HG03457 (cell line): ENCODE results near the gene FAM3D.

Source experiments
- ATAC-seq: cut with Tn5 transposase; IDR thresholded peaks from one replicate; pipeline ENCODE4 v1.9.1; 2021; ENCODE audit warnings: moderate number of reproducible peaks; ENCODE audit not compliant: unreplicated experiment

FAM3D gene

DNA sequence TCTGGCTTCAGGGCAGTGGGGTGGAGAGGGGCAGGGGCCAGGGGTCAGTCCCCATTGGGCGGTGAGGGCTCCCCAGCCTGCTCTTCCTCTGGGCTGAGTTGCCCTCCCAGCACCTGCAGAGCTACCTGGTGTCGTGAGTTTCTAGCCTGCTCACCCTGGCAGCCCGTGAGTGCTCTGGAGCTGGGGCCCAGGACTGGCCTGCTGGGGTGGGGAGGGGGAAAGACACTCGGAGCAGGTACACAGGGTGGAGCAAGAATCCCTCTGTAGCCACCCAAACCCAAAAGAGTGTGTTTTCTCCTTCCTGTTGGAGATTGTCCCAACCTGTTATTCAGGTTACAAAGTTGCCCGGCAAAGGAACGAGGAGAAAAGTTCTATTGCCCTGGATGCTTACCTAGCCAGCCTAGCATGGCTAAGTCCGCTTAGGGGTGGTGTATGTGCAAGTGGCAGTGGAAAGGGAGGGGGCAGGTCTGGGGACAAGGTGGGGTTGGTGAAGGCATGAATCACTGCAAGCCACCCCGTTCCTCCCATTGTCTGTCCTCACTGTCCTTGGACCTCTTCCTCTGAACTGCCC lies 8.9 kb downstream of the FAM3D start:
- ATAC-seq: no peak

DNA sequence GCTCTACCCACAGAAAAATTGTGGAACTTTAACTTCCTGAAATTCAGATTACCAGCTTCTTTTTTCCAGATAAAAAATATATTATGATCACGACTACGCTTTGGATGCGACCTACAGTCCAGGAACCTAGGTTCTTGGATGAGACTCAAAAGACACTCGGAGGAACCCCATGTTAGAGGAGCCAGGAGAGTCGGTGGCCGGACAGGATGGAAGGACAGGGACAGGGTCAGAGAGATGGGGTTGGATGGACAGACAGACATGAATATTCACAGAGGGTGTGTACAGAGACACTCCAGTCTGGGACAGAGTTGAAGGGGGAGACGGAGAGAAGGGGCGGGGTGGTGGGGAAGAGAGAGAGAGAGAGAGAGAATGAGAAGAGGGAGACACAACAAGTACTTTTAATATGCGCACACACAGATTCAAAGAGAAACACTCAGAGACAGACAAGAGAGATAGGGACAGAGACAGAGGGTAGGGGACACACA lies 9.5 kb downstream of the FAM3D start:
- ATAC-seq: no peak

DNA sequence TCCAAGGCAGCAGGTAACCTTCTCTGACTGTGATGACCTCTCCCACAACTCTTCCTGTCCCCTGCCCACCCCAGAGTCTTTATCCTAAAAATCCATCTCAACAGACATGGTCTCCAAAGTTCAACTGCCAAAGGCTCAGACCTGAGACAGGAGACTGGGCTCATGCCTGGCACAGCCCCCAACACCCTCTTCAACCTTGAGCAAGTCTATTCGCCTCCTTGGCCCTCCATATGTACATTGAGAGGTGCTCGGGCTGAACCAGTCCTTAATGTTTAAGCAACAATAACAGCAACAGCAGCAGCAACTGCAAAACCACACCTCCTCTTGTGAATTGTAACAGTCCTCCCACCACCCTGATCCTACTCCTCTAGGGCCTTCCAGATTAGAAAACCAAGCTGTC lies 9.9 kb downstream of the FAM3D start:
- no peak for ATAC-seq

DNA sequence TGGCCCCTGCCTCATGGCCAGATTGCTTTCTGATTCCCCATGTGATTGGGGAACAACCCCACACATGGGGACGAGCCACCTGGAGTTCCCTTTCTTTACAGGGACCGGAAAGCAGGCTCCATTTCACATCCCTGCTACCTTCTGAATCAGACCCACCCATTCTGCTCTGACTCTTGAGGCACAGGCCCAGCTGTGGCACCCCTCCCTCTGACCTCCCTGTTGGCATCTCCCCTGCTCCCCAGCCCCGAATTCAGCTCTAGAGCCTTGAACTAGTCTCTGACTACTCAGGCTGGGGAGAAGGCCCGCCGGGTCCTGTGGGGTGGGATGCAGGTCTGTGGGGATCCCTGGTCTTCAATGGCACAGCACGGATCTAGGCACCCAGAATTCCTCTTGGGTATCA lies 12.1 kb downstream of the FAM3D start:
- ATAC-seq: no peak

DNA sequence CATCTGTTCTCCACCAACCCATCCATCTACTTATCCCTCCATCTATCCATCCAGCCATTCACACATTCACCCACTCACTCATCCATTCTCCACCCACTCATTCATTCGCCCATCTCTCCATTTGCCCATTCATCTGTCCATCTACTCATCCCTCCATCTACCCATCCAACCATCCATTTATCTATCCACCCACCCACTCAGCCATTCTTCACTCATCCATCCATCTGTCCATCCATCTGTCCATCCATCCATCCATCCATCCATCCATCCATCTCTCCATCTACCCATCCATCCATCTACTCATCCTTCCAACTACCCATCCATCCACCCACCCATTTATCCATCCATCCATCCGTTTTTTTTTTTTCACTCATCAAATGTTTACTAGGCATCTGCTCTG lies 13.9 kb downstream of the FAM3D start:
- no peak for ATAC-seq

DNA sequence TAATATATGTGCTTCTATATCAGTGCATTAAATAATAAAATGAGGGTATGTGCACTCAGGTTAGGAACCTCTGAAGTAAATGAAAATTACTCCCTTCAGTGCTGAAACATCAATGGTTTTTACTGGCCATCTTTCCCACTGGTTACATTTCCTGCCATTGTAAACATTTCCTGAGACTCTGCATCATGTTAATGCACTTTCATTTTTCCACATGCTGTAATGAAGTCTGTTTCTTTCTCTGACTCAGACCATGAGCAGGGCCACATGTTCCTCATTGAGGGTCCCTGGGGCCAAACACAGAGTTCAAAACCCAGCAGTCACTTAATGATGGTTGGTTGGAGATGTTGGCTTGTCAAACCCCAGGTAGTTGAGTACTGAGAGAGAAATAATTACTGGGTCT lies 15.3 kb downstream of the FAM3D start:
- no peak for ATAC-seq

DNA sequence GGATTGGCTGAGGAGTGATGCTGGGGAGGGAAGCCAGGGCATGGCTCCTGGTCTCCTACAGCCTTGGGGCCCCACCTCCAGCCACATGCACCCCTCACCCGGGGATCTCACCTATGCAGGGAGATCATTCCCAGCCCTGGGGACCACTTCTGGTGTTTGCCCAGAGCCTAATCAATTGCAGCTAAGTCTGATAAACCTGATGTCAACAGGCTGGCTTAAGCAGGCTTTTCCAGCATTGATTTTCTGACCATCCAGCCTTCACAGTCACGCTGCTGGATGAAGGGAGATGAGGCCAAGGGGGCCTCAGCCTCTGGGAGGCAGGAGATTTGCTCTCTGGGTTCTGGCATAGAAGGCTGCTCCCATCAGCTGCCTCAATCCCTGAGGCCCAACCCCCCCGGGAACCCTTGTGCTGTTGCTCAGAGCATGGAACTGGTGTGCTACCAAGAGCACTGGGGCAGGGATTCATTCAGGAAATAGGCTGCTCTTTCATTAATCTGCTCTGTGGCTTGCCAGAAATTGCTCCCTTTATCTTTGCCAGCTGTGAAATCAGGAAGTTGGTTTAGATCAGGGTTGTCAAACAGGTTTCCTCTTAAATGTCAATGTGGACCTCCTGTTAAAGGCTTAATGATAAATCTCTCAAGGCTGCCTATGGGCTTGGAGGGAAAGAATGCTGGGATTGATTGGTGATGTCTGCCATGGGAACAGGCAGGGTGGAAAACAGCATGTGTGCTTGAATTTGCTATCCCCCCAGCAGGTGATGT lies 19.0 kb downstream of the FAM3D start:
- ATAC-seq: no peak

DNA sequence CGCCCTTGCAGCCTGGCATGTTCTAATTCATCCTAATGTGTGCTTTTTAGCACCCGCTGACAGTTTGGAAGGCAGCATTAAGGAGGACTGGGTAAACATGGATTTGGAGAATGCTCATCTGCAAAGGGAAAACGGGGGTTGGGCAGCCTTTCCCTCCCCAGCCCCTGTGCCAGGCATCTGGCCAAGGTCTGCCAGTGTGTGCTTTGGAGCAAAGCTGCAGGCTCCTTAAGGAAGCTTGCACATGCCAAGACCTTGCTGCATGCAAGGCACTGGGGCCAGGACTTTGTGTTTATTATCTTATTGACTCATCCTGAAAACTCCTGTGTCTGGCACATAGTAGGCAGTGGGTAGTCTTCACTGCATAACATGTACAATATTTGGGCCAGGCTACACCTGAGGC lies 20.1 kb downstream of the FAM3D start:
- no peak for ATAC-seq

DNA sequence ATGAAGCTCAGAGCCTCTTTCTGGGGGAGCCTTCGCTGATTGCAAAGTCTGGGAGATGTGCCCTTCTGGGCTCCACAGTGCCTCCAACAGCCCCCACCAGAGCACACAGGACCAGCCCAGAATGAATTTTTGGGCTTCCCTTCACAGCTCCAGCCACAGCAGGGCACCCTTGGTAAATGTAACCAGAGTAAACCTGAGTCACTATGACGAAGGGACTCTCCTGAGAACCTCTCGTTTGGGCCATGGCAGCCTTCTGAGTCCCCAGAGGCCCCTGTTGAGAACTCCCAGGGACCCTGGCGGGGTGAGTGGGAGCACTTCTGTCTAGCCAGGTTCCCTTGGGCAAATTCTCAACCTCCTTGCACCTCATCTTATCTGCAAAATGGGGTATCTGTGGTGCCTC lies 20.8 kb downstream of the FAM3D start:
- ATAC-seq: no peak

DNA sequence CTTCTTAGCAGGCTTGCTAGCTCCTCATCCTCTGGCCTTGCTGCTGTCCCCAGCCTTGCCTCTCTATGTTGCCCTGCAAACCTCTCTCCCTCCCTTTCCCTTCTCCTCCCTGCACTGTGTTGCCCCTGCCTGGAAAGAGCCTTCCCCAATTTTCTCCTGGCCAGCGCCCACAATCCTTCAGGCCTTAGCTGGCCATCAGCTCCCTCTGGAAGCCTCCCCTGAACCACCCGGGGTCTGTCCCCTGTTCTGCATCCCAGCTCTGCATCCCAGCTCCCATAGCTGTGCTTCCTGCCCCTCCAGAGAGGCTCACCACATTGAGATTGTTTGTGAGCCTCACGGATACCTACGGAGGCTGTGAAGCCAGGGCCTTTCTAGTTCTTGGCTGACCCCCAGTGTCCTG lies 23.7 kb downstream of the FAM3D start:
- ATAC-seq: no peak

DNA sequence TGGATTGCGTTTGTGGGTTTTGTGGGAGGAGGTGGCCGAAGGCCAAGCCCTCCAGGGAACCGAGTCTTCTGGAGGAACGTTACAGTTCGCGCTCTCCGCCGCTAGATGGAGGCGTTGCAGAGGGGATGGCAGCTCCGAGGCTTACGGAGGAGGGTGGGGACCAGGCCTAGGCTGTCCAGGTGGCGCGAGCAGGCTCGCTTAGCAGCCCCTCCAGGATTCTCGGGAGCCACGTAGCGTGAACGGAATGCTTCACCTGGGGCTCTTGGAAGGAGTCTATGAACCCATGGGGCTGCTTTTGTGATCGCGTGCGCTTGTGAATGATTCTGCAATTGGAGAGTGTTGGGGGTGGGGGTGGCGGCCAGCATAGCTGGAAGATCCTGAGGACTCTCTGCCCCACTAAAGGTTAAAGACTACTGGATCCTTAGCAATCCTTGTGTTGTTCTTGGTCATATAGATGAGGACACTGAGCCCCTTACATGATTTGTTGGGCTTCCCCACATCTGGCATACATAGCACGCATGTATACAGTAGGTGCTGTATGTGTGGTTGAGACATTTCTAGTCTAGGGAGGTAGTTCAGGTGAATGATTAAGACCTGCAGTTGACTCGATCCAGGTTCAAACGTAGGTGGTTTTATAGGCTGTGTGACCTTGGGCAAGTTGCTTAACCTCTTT lies 25.7 kb downstream of the FAM3D start:
- peak; percentile 72 for ATAC-seq

DNA sequence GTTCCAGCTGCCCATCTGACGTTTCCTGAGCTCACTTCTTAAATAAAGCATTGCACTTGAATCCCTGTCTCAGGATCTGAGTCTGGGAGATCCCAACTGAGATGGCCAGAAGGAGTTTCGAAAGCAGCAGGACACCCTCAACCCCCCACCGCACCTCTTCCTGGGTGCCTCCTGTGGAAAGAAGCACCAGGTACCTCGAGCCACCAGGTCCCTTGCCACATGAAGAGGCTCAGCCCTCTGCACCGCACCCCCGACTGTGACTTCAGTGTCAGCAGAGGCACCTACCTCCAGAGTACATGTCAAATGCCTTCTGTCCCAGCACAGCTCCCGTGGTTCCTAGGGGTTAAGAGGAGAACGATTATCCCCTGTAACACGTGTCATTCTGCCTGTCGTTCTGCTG lies 26.7 kb downstream of the FAM3D start:
- ATAC-seq: no peak

DNA sequence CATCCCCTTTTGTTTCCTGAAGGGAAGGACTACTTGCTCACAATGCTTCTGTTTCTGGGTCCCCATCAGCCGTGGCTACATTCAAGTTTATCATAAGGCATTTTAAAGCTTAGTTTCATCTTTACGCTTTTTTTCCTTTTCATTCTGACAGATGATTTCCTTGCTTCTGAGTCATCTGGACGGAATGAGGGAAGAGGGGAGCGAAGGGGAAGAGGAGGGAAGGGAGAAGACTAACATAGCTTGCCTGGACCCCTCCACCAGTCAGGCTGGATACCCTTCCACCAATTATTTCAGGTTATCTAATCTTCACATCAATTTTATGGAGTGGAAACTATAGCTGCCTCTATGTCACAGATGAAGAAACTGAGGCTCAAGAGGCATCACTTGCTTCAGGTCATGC lies 27.6 kb downstream of the FAM3D start:
- ATAC-seq: no peak

DNA sequence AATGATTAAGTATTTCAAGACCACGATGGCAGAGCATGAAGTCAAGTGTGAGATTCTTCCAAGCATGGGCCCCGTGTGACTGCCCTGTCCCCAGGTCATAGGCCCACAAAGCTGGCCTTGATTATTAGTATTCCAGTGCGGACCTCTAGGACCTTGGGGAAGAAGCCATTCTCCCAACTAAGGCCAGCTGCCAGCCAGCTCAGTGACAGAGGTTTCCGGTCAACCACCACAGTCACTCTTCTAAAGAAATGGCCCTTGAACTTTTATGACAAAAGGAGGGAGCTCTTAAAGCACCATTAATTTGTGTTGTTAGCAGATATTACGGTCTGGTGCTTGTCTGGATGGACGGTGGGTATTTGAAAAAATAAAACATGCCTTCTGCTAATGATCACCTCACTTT lies 28.0 kb downstream of the FAM3D start:
- ATAC-seq: no peak

DNA sequence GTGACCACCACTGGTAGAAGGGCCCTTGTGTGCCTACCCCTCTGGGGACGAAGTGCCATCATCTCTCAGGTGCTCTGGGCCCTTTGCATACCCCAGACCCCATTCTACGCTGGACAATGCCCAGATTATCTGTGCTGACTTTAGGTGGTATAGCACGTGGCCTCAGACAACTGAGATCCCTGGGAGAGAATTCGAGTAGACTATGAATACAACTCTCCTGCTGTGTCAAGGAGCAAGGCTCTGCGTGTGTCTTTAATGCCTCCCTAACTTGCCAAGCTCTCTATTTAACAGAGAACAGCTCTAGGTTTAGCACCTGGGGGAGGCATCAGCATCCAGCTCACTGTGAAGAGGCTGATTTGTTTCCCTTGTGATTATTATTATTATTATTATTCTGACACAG lies 29.1 kb downstream of the FAM3D start:
- ATAC-seq: no peak

DNA sequence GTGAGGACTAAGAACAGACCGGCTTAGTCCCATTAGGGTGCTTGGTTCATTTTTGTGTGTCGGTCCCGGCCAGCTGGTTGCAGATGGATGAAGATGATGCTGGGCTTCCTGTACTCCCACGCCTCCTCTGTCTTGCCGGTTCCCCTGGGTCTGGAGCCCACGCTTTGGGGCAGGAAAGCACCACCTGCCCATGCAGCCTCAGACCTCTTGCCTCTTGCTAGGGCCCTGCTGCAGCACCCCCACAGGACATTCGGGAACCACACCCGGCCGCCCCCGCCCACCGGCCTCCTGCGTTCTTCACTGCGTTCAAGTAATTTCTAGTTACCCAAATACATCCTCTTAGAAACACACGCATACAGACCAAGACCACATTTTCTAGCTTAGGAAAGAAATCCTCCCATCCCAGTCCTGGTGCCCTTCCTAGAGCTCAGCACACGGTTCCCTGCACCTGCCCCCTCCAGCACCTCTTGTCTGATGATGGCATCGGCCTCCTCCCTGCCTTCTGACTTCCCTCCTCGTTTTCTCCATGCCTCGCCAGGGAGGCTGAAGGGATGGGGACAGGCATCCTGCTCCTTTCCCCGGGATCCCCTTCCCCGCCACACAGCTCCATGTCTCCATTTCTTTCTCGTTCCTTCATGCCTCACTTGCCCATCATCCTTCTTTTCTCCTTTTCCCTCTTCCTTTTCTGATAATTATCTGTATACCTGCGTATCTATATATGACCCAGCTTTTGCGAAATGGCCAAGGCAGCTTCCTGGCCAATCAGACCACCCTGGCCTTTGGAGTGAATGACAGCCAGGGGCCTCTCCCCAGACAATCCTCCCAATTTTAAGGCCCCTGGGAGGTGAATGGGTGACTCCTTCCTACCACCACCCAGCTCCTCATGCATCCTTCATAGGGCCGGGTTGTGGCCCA lies 30.9 kb downstream of the FAM3D start:
- ATAC-seq: no peak

DNA sequence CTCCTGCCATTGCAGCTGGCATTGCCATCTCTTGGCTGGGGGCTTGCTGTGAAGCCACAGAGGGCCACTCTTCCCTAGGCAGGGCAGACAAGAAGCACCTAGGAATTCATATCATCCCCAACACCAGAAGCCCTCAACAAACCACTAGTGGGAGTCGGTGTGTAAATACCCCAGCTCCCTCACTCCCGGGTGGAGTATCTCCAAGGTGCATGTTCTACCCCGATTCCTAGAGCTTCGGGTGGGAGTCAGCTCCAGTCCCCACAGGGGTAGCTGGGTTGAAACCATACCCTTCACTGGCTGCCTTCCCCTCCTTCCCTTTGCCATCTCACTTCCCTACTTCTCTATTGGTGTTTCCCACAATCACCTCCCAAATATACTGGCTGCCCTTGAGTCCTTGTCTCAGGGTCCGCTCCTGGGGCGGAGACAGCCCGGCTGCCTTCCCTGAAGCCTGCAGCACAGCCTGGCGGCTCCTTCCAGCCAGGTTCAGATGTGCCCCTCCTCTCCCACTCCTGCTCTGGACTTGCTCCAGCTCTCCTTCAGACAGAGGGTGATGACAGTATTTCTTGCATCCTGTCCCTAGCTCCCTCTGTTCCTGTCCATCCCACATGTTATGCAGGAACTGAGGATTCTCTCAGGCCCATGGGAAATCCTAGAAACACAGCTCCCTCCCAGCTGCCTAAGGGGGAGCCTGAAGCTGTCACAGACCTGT lies 33.3 kb downstream of the FAM3D start:
- ATAC-seq: no peak

DNA sequence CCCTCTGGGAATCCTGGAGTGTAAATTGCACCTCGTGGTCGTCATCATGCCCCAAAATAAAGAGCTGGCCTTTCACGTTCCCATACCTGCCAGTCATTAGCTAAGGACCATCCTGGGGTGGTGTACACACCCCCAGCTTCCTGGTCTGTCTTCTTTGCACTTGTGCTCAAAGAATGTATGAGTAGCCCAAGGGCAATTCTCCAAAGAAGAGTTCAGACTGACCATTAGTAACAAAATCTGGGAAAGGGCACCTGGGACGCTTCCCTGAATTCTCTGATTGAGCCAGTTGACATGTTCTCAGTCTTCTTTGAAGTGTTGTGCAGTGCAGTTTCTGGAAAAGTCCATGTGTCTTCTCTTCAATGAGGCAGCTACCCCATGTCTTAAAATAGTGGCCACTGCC lies 34.8 kb downstream of the FAM3D start:
- no peak for ATAC-seq

DNA sequence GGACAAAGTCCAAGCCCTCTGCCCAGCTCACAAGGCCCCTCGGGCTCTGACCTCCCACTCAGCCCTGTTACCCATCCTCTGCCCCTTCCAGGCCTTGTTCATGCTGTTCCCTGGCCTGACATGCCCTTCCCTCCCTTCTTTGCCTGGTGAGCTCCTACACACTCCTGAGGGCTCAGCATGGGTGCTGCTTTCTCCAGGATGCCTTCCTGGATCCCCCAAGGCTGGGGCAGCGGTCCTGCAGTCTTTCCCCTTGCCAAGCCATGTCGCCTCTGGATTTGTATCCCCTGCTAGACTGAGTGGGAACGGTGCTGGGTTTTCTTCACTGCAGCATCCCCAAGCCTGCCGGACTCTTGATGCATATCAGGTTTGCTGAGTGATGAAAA lies 35.9 kb downstream of the FAM3D start:
- ATAC-seq: no peak

DNA sequence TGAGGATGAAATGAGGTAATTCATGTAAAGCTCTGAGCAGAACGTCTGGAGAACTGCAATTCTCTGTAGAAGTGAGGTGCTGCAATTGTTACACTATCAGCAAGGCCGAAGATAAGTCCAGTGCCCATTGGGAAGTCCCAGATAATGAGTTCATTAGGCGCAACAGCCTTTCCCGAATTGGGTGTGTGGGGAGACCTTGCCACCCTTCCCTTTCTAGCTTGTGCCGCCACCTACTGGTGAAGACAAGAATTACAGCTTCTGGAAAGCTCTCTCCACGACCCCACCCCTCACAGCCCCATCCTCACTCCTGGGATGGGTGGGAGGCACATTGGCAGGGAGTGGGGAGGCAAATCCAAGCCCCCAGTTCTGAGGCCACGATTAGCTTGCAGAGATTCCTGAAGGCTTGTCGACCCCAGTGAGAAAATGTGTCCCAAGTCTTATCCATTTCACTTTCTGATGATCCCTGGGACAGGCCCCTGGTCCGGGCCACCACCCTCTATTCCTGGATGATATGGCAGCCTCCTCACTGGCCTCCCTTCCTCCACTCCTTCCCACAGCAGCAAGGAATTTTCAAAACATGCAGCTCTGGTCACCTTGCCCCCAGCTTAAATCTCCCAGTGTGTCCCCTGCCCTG lies 36.4 kb downstream of the FAM3D start:
- no peak for ATAC-seq
